Endometrium (tissue), 2 donors: Measurements from ENCODE around the gene CFAP46.
"Not testable (repeated sequence)": the region's sequence is repeated elsewhere in the genome, so short reads cannot be mapped to it uniquely, and the experiment has no call there.

Source experiments
- FAIRE-seq: peaks from 2 replicates; lab custom pipeline; 2012; peaks lifted over from hg19 to GRCh38; lab: Jason Lieb, UNC
- donor health status: control.
- donor health status: control.

Gene CFAP46

GRCh38 chr10:132926777-132927650, 15.4 kb downstream of the CFAP46 start:
- no peak for FAIRE-seq

GRCh38 chr10:132926070-132926469, 16.3 kb downstream of the CFAP46 start:
- FAIRE-seq = no peak

GRCh38 chr10:132925614-132926013, 16.8 kb downstream of the CFAP46 start:
- FAIRE-seq = no peak

- FAIRE-seq = no peak
These were observed 17.3 kb downstream of the CFAP46 start for GRCh38 chr10:132925071-132925561.

GRCh38 chr10:132924046-132924952, 18.1 kb downstream of the CFAP46 start:
- FAIRE-seq = no peak

GRCh38 chr10:132923384-132923783, 19.0 kb downstream of the CFAP46 start:
- FAIRE-seq = not testable (repeated sequence)

- no peak for FAIRE-seq
These were observed 19.5 kb downstream of the CFAP46 start for GRCh38 chr10:132922872-132923271.

GRCh38 chr10:132921818-132922807, 20.3 kb downstream of the CFAP46 start:
- no peak for FAIRE-seq

- FAIRE-seq = no peak
These were observed 21.3 kb downstream of the CFAP46 start for GRCh38 chr10:132921086-132921485.

GRCh38 chr10:132920101-132920925, 22.1 kb downstream of the CFAP46 start:
- FAIRE-seq = no peak

- no peak for FAIRE-seq
These were observed 22.8 kb downstream of the CFAP46 start for GRCh38 chr10:132919374-132920100.

GRCh38 chr10:132918617-132919373, 23.6 kb downstream of the CFAP46 start:
- FAIRE-seq = no peak

- FAIRE-seq = no peak
These were observed 24.1 kb downstream of the CFAP46 start for GRCh38 chr10:132918264-132918616.

GRCh38 chr10:132916956-132917666, 25.3 kb downstream of the CFAP46 start:
- FAIRE-seq = no peak

- FAIRE-seq = no peak
These were observed 25.9 kb downstream of the CFAP46 start for GRCh38 chr10:132916421-132916841.

GRCh38 chr10:132915411-132915810, 27.0 kb downstream of the CFAP46 start:
- no peak for FAIRE-seq

GRCh38 chr10:132914732-132915131, 27.6 kb downstream of the CFAP46 start:
- no peak for FAIRE-seq

GRCh38 chr10:132913559-132914115, 28.7 kb downstream of the CFAP46 start:
- no peak for FAIRE-seq
